Measurements from ENCODE around the gene FGF19.
"Not testable (repeated sequence)": the region's sequence is repeated elsewhere in the genome, so short reads cannot be mapped to it uniquely, and the experiment has no call there.

FGF19 gene

DNA sequence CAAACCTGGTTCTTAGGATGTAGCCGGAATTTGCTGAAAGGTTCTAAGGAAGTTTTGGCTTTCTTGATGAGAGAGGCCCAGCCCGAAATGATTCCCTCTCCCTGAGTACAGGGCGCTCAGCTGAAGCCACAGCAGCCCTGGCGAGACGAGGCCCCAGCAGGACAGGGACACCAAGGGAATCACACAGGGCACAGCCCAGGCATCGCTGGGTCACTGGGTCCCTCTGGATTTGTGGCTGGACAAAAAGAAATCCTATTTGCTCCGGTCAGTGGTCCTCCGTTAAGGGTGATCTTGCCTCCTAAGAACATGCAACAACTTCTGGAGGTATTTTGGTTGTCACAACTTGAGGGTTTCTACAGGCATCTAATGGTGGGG is 6.4 kb downstream of the FGF19 start:
- in situ Hi-C loops (cut with MboI; ENCODE audit: low sequenced_read_pairs): no loop called here

DNA sequence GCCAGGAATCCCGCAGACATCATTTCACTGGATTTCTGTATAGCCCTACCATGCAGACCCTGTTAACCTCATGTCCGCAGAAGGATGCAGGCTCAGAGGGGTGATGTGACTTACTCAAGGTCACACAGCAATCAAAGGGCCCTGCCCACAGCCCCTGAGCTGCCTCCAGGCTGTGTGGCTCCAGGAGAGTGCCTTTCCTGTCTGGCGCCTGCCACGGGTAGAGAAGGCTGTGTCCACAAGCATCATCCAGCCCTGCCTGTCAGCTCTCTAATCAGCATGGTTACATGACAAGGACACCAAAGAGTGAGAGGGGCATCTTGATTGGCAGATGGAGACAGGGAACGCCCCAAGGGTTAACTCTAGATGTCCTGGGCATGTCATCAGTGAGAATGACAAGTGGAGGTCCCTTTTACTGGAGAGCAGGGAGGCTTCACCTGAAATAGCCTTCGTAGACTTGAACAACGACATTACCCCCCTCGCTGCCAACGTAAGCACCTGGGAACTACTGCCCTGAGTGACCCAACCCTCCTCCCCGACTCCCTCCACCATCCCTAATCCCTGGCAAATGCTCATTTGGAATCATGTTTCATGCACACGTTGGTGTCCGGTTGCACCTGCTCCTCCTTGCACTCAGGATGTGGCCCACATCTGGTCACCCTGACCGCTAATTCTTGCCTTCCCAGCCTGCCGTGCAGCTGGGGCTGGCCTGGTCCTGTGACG is 6.9 kb downstream of the FGF19 start:
- in situ Hi-C loops (cut with MboI; ENCODE audit: low sequenced_read_pairs): no loop called here

DNA sequence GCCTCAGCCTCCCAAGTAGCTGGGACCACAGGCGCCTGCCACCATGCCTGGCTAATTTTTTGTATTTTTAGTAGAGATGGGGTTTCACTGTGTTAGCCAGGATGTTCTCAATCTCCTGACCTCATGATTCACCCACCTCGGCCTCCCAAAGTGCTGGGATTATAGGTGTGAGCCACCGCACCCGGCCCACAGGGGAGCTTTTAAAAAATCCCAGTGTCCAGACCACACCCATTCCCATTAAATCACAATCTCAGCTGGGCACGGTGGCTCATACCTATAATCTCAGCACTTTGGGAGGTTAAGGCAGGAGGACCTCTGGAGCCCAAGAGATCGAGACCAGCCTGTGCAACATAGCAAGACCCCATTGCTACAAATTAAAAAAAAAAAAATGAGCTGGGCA is 7.8 kb downstream of the FGF19 start:
- in situ Hi-C loops (cut with MboI; ENCODE audit: low sequenced_read_pairs): not testable (repeated sequence)

DNA sequence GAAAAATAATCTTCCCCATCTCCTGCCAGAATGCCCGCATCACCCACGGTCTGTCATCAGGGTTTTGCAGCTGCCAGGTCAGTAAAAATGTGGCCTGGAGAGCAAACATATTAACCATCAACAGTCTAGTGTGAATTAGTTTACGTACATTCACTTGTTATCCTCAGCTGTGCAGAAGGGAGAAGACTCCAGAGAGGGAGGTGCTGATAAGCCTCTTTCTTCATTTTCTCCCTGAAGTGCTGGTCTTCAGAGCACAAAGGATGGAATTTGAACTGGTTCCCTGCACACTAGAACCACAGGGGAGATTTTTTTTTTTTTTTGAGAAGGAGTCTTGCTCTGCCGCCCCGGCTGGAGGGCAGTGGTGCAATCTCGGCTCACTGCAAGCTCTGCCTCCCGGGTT is 8.2 kb downstream of the FGF19 start:
- in situ Hi-C loops (cut with MboI; ENCODE audit: low sequenced_read_pairs): no loop called here

DNA sequence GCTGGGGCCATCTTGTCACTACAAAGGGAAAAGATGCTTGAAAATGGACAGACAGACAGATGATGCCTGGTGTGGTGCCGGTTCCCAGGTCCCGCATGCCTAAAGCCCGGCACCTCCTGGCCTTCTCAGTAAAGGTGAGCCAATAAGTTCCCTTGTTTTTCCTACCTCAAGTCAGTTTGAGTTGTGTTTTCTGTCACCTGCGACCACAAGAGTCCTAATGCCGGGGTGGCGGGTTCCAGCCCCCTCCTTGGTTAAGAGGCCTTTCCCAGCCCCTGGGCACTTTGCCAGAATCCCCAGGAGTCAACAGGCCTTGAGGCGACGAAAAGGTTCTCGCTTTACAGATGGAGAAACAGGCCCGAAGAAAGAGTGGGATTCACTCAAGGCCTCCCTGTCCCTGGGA is 9.0 kb downstream of the FGF19 start:
- in situ Hi-C loops (cut with MboI; ENCODE audit: low sequenced_read_pairs): no loop called here

GRCh38 chr11:69692422-69692821 is 11.4 kb downstream of the FGF19 start:
- in situ Hi-C loops (cut with MboI; ENCODE audit: low sequenced_read_pairs): no loop called here

GRCh38 chr11:69691463-69691862 is 12.4 kb downstream of the FGF19 start:
- in situ Hi-C loops (cut with MboI; ENCODE audit: low sequenced_read_pairs): no loop called here

- in situ Hi-C loops (cut with MboI; ENCODE audit: low sequenced_read_pairs): no loop called here
Measured at GRCh38 chr11:69689484-69690319, 14.1 kb downstream of the FGF19 start.

DNA sequence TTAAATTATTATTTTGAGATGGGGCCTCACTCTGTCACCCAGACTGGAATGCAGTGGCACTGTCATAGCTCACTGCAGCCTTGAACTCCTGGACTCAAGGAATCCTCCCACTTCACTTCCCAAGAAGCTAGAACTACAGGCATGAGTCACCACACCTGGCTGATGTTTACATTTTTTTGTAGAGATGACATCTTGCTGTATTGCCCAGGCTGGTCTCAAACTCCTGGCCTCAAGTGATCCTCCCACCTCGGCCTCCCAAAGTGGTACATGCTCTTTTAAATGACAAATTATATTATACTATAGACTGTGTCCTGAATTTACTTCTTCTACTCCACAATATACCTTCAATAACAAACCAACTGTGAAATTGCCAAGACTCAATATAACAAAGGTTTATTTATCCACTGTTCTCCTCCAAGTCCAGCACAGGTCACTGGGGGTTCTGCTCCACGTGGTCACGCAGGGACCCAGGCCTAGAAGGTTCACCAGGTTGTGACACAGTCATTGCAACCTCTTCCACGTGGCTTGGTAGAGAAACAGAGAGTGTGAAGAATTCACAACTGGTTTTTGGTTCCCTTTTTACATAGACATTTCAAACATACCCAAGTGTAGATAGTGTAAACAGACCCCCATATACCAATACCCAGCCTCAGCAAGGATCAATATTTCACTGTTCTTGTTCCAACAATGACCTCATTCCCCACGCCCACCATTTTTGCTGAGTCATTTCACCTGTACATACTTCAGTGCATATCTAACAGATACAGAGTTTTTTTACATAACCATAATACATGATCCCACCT is 15.7 kb downstream of the FGF19 start:
- in situ Hi-C loops (cut with MboI; ENCODE audit: low sequenced_read_pairs): not testable (repeated sequence)

DNA sequence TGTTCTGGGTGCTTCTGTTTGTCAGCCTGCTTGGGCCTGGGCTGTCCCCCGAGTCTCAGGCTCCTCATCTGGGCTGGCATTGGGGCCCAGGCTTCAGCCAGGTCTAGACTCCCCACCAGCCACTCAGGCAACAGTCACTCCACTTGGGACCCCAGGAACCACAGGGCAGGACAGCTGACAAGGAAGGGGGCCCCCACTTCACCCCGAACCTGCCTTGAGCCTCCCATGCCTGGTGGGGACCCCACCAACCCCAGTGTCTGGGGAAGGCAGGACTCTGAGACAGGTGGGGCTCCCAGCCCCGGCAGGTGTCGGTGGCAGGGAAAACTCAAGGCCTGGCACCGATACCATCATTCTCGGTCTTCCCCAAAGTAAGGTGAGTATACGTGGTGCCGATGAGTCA is 17.0 kb downstream of the FGF19 start:
- in situ Hi-C loops (cut with MboI; ENCODE audit: low sequenced_read_pairs): no loop called here

GRCh38 chr11:69686452-69686851 is 17.4 kb downstream of the FGF19 start:
- in situ Hi-C loops (cut with MboI; ENCODE audit: low sequenced_read_pairs): no loop called here

DNA sequence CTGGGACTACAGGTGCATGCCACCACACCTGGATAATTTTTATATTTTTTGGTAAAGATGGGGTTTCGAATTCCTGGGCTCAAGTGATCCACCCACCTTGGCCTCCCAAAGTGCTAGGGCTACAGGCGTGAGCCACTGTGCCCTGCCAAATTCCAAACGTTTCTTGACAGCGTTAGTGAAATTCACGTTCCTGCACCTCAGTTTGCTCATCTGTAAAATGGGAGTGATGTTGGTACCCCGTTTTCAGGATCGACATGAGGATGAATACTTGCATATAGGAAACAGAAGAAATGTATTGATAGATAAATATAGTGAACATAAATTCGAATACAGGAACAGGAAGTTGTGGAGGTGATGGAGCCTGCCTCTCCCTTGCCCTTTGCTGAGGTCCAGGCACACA is 18.5 kb downstream of the FGF19 start:
- in situ Hi-C loops (cut with MboI; ENCODE audit: low sequenced_read_pairs): no loop called here

DNA sequence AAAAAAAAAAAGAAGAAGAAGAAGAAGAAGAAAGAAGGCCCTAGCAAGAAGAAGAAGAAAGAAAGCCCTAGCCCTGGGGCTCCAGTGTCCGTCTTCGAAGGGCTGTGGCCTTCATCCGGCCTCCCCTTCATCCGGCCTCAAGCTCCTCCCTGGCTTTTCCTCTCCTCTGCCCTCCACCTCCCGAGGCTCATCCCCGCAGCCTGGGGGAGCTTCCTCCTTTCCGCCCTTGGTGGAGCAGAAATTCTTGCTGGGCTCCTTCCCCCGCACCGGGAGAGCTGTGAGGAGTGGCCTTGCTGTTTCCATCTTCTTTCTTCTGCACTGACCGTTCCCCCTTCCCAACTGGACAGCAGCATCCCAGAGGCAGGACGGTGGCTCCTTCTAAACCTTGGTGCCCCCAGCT is 19.2 kb downstream of the FGF19 start:
- in situ Hi-C loops (cut with MboI; ENCODE audit: low sequenced_read_pairs): no loop called here

GRCh38 chr11:69683764-69684333 is 20.0 kb downstream of the FGF19 start:
- in situ Hi-C loops (cut with MboI; ENCODE audit: low sequenced_read_pairs): no loop called here

DNA sequence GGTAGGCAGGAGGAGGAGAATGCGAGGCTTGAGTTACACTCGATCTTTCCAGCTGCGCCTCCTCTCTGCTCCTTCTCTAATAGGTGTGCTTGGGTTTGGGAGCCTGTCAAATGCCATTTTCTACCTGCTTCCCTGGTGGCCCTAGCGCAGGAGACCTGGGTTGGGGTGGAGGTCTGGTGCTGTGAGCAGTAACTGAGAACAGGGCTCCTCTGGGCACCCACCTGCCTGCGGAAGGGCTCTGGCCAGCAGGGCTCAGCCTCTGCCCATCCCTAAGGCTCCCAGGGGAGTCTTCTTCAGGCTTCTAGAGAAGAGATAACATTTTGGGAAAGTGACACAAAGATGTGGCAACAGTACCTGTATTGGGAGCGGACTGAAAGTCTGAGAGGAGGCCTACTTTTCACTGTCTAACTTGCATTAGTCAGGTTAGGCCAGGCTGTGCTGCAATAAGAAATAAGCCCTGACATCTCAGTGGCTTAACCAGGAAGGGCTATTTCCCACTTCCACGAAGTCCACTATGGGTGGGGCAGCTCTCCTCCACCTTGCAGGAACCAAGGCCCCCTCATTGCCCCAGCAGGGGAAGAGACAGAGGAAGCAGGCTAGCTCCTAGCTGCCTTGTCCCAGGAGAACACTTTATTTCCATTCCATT is 21.0 kb downstream of the FGF19 start:
- in situ Hi-C loops (cut with MboI; ENCODE audit: low sequenced_read_pairs): no loop called here

- in situ Hi-C loops (cut with MboI; ENCODE audit: low sequenced_read_pairs): no loop called here
Measured at GRCh38 chr11:69682221-69682620, 21.6 kb downstream of the FGF19 start.

- in situ Hi-C loops (cut with MboI; ENCODE audit: low sequenced_read_pairs): no loop called here
Measured at GRCh38 chr11:69680688-69681087, 23.1 kb downstream of the FGF19 start.

- in situ Hi-C loops (cut with MboI; ENCODE audit: low sequenced_read_pairs): no loop called here
Measured at GRCh38 chr11:69677749-69678148, 26.1 kb downstream of the FGF19 start.

DNA sequence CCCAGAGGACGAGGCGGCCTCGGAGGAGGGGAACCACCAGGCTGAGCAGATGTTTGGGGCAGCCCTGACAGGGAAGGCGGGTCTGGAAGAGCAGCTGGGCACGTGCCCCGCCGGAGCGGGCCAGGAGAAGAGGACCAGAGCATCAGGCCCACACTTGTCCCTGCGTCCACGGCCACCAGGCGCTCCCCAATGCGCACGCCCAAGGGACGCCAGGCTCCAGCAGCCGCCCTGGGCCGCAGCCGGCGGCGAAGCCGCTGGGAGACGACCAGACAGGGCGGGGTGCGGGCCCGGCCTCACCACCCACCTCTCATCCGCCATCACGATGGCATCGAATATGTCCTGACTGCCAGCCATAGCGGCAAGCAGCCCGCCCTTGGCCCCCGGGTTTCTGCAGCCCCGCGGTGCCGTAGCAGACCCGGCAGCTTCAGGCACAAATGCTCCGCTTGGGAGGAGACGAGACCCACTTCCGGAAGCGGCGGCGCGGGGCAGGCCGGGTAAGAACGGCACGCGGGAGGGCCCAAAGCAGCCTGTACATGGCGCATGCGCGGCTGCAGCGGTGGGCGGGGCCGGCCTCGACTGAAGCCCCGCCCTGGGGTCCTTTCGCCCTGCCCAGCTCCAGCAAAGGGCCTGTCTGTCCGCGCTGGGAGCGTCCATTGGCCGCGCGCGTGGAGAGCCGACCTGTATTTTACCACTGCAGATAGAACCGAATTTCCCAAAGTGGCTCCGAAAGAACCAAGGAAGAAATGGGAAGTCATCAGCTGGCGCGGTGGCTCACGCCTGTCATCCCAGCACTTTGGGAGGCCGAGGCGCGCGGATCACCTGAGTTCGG is 28.7 kb downstream of the FGF19 start, which contains the start of gene LTO1:
LTO1 (minus strand) TSS at position 468 of the 829 bp plus-strand sequence; CDS start at position 354, 114 bp downstream.
- in situ Hi-C loops (cut with MboI; ENCODE audit: low sequenced_read_pairs): loop anchor here (25.0 kb wide), 1 partner anchor 563 kb away; no protein-coding TSS in a partner anchor

Measured in hTERT RPE-1 (cell line).